Osteoblast (primary cell): ENCODE measurements around the gene CENPC. TPM values are rescaled to one million over a fixed set of nuclear protein-coding genes. Genes with fewer than 3 reads are reported as not detected.

Experiments used
- DNase-seq: peaks from one replicate; pipeline ENCODE4 v3.0.0; 2011; ENCODE audit warnings: low spot score, mixed read lengths; ENCODE audit not compliant: insufficient read length; ENCODE audit errors: missing footprints
- H2AFZ ChIP-seq: 2 replicates; pipeline ENCODE4 v1.6.0; 2011; ENCODE audit warnings: mild to moderate bottlenecking, low read length
- H3K27ac ChIP-seq: 2 replicates; pipeline ENCODE4 v1.5.1; 2011; ENCODE audit warnings: mild to moderate bottlenecking, low read depth, low read length, moderate library complexity
- H3K27me3 ChIP-seq: 2 replicates; pipeline ENCODE4 v1.6.0; 2012; ENCODE audit warnings: mild to moderate bottlenecking, control low read depth, inconsistent platforms, low read length, moderate library complexity; ENCODE audit not compliant: insufficient read depth
- H3K36me3 ChIP-seq: 2 replicates; pipeline ENCODE4 v1.5.1; 2011; ENCODE audit warnings: mild to moderate bottlenecking, low read length, control low read depth, moderate library complexity; ENCODE audit not compliant: insufficient read depth
- H3K4me1 ChIP-seq: 2 replicates; pipeline ENCODE4 v1.5.1; 2011; ENCODE audit warnings: mild to moderate bottlenecking, low read length, control low read depth, moderate library complexity; ENCODE audit not compliant: insufficient read depth
- H3K4me2 ChIP-seq: 2 replicates; pipeline ENCODE4 v1.6.0; 2011; ENCODE audit warnings: mild to moderate bottlenecking, low read length; ENCODE audit not compliant: insufficient read depth
- H3K4me3 ChIP-seq: fragments of 200-600 bp; sonication (generic); 3 replicates; pipeline ENCODE4 v1.5.1; 2012; ENCODE audit warnings: mild to moderate bottlenecking, low read length, inconsistent platforms; ENCODE audit not compliant: insufficient read depth
- H3K79me2 ChIP-seq: 2 replicates; pipeline ENCODE4 v1.6.0; 2012; ENCODE audit warnings: mild to moderate bottlenecking, low read length, control low read depth, inconsistent platforms; ENCODE audit not compliant: insufficient read depth
- H3K9me3 ChIP-seq: 2 replicates; pipeline ENCODE4 v1.5.1; 2011; ENCODE audit warnings: low read depth, low read length, control low read depth
- H4K20me1 ChIP-seq: 2 replicates; pipeline ENCODE4 v1.6.0; 2012; ENCODE audit warnings: mild to moderate bottlenecking, low read length, control low read depth; ENCODE audit not compliant: insufficient read depth
- total RNA-seq: library from RNA; depleted of rRNA; stranded (reverse); fragments of >200 nt; gene quantifications from 2 replicates; pipeline ENCODE4 v1.2.3, GENCODE V29; 2012
- TF ChIP-seq, protein P1 (sequence below): IDR thresholded peaks from 2 replicates; pipeline ENCODE4 v1.5.1; 2011; ENCODE audit warnings: mild to moderate bottlenecking, low read depth, low read length, moderate library complexity; ENCODE audit errors: extremely low read depth

Gene CENPC
- total RNA-seq, 1 donor, result 19.9 TPM

DNA sequence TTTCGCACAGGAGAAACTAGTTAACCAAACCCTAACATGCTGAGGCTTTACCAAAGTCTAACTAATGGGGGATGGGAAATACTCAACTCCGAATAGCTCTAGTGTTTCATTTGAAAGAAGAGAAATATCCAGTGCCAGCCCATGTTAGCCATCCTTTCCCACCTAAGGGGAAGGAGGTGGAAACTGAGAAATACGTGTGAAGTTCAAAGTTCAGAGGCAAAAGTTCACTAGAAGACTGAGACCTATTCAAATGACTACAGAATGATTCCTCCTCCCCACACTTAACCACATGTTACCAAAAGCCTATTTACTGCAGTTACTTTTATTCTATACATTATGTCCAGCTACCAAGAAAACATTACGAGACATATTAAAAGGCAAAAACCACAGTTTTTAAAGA, 106.3 kb downstream of the CENPC start:
- H3K9me3 ChIP-seq, result no peaks in the 10 kb centered on the region
- DNase-seq, result no peak
- no peak overlapping the region for H3K27ac ChIP-seq
- H2AFZ ChIP-seq, result no peak overlapping the region
- H3K4me1 ChIP-seq, result peaks cover 13% of the 10 kb centered on the region
- H3K79me2 ChIP-seq, result no peaks in the 10 kb centered on the region
- no peaks in the 10 kb centered on the region for H3K27me3 ChIP-seq
- H3K4me3 ChIP-seq, result no peak overlapping the region
- TF ChIP-seq, protein P1, sequence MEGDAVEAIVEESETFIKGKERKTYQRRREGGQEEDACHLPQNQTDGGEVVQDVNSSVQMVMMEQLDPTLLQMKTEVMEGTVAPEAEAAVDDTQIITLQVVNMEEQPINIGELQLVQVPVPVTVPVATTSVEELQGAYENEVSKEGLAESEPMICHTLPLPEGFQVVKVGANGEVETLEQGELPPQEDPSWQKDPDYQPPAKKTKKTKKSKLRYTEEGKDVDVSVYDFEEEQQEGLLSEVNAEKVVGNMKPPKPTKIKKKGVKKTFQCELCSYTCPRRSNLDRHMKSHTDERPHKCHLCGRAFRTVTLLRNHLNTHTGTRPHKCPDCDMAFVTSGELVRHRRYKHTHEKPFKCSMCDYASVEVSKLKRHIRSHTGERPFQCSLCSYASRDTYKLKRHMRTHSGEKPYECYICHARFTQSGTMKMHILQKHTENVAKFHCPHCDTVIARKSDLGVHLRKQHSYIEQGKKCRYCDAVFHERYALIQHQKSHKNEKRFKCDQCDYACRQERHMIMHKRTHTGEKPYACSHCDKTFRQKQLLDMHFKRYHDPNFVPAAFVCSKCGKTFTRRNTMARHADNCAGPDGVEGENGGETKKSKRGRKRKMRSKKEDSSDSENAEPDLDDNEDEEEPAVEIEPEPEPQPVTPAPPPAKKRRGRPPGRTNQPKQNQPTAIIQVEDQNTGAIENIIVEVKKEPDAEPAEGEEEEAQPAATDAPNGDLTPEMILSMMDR, result no peak
- H3K36me3 ChIP-seq, result no peaks in the 10 kb centered on the region
- no peak overlapping the region for H3K4me2 ChIP-seq
- no peaks in the 10 kb centered on the region for H4K20me1 ChIP-seq

DNA sequence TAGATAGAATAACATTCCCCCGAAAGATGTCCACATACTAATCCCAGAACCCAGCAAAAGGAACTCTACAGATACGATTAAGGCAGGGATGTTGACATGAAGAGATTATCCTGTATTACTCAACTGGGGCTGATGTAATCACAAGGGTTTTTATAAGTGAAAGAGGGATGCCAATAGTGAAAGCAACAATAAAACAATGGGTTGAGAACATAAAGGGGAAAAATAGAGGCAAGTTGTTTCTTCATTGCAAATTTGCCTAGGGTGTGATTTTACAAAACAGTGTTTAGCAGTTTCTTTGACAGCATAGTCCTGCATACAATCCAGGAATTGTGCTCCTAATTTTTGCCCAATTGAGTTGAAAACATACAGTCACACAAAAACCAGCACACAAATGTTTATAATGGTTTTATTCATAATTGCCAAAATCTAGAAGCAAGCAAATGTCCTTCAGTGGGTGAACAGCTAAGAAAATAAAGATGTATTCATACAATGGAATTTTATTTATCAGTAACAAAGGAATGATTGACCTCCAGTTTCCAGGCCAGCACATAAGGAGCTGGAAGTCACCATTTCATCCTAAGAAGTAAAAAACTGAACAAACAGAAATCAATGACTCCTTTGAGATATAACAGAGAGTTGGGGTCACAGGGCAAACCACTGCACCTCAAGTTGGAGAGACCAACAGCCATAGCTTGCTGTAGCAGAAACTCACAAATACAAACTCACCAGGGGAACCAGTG, 107.2 kb downstream of the CENPC start:
- H3K4me2 ChIP-seq, result peak overlapping the region; percentile 50
- peaks cover 13% of the 10 kb centered on the region for H3K4me1 ChIP-seq
- DNase-seq, result peak; percentile 58
- no peak overlapping the region for H2AFZ ChIP-seq
- TF ChIP-seq, protein P1, result no peak
- H3K4me3 ChIP-seq, result no peak overlapping the region
- H3K36me3 ChIP-seq, result no peaks in the 10 kb centered on the region
- no peaks in the 10 kb centered on the region for H3K9me3 ChIP-seq
- no peaks in the 10 kb centered on the region for H3K27me3 ChIP-seq
- no peaks in the 10 kb centered on the region for H3K79me2 ChIP-seq
- no peaks in the 10 kb centered on the region for H4K20me1 ChIP-seq
- H3K27ac ChIP-seq, result peak overlapping the region; percentile 44

DNA sequence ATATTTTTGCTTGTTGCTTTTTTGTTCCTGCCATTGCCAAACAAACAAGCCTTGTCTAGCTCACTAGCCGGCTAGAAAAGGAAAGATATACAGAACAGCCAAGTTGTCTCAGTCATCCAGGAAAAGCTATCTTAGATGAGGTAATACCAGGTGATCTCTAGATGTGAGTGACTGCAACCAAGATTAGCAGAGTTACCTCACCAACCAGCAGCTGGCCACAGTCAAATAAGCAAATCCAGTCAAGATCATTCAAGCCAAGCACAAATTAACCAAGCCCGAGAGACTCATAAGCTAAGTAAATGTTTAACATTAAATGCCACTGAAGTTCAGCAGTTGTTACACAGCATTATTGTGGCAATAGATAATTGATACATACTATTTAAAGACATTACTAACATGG, 108.6 kb downstream of the CENPC start:
- TF ChIP-seq, protein P1, result no peak
- DNase-seq, result no peak
- no peaks in the 10 kb centered on the region for H3K27me3 ChIP-seq

DNA sequence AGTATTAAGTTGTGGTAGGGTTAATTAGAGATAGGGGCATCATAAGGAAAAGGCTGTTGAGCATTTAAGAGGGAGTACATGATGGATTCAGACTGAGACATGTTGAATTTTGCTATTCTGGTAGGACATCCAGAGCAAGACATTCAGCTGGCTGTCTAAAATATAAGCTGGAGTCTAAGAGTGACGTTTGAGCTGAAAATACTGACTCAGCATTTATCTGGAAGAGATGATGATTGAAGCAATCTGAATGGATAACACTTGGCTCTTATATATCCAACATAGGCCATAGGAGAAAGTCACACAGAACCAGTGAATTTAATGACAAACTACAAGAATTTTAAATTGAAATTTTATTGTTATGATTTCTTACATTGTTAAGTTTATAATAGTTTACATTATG, 114.3 kb downstream of the CENPC start:
- no peak overlapping the region for H3K27ac ChIP-seq
- no peaks in the 10 kb centered on the region for H3K9me3 ChIP-seq
- no peak overlapping the region for H3K4me2 ChIP-seq
- H2AFZ ChIP-seq, result no peak overlapping the region
- no peaks in the 10 kb centered on the region for H3K4me1 ChIP-seq
- H3K36me3 ChIP-seq, result no peaks in the 10 kb centered on the region
- TF ChIP-seq, protein P1, result no peak
- H3K4me3 ChIP-seq, result no peak overlapping the region
- no peaks in the 10 kb centered on the region for H3K79me2 ChIP-seq
- no peaks in the 10 kb centered on the region for H4K20me1 ChIP-seq
- H3K27me3 ChIP-seq, result no peaks in the 10 kb centered on the region
- no peak for DNase-seq

More for the DNA sequence above, 108.6 kb downstream of the CENPC start:
- H3K4me2 ChIP-seq, result no peak overlapping the region
- no peaks in the 10 kb centered on the region for H3K9me3 ChIP-seq
- no peak overlapping the region for H3K4me3 ChIP-seq
- no peak overlapping the region for H3K27ac ChIP-seq
- peaks cover 13% of the 10 kb centered on the region for H3K4me1 ChIP-seq
- no peak overlapping the region for H2AFZ ChIP-seq
- no peaks in the 10 kb centered on the region for H3K36me3 ChIP-seq
- no peaks in the 10 kb centered on the region for H4K20me1 ChIP-seq
- no peaks in the 10 kb centered on the region for H3K79me2 ChIP-seq
